ENCODE results near the gene PTGFR. TPM values are rescaled to one million over a fixed set of nuclear protein-coding genes. Genes with fewer than 3 reads are reported as not detected.
A peak's percentile ranks its signal among the peaks of the same experiment; 100 is the strongest.

PTGFR gene
- total and polyA plus RNA-seq, 2 of the 13 experiments (the other 11 are each of a cell fraction or from before 2014, with no cell fraction given) = not detected

DNA sequence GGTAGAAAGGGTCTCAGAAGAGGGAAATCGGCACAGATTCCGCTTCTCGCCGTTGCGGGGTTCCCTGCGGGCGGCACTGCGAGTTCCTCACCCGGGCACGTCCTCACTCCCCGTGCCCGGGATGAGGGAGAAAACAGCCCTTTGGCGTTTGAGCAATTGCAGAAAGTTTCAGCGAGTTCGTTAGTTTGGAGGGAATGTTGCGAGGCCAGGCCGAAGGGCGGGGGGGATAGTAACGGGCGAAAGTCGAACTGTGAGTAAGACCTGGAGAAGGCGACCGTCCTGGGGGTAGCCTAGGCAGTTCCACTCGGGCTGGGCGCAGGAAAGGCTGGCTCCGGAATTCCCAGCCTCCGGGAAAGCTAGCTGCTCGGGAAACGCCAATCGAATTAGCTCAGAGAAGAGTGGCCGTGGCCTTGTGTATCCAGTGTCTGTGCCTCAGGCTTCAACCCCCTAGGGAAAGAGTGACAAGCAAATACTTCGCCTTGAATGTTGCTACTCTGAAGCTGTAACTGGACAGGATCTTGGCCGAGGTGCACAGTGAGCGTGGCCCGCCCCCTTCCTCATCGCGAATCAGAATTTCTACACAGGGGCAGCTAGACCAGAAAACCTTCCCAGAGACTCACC is 787 bp downstream of the PTGFR start:
- ATAC-seq (peak; percentile 84), FAIRE-seq (no peak), DNase-seq (ENCODE audit: low spot score) (no peak)
- Histone ChIP-seq H3K4me3 (replicated peaks in 1 of 3; ENCODE audit: insufficient read depth in 1 of 3, low read depth in 2 of 3, low read length in 3 of 3) (no peak overlapping the region; a peak in 1 of 6 replicates), H3K9me3 (ENCODE audit: low read length) (no peaks in the 10 kb centered on the region), H4K20me1 (ENCODE audit: insufficient read depth, low read length) (no peaks in the 10 kb centered on the region), H2AFZ (ENCODE audit: low read length) (no peak overlapping the region), H3K27me3 (ENCODE audit: control insufficient read depth in 1 of 2, insufficient read depth in 2 of 2, low read length in 2 of 2) (peaks cover 0 to 9% of the 10 kb centered on the region in 2 experiments; a peak in 2 of 5 replicates), H3K4me2 (ENCODE audit: low read depth, low read length) (peak overlapping the region; percentile 20), H3K4me1 (ENCODE audit: insufficient read depth, low read length) (no peaks in the 10 kb centered on the region), H3K27ac (ENCODE audit: extremely low read length, insufficient read depth, low read length) (no peak overlapping the region), H3K36me3 (replicated peaks in 1 of 2; ENCODE audit: control insufficient read depth in 1 of 2, insufficient read depth in 2 of 2, low read length in 2 of 2) (no peaks in the 10 kb centered on the region), H3K79me2 (ENCODE audit: insufficient read depth, low read length) (no peaks in the 10 kb centered on the region), H3K9ac (ENCODE audit: insufficient read depth, low read depth, low read length) (no peak overlapping the region)
- TF ChIP-seq ZNF329 (CRISPR knock-in tag; IDR thresholded peaks at IDR 0.05; ENCODE audit: low read depth) (0 out of 2 replicates have a peak, but pooled peaks have one; percentile 46), ZNF264 (CRISPR knock-in tag; IDR thresholded peaks at IDR 0.05) (no peak)
- ChIA-PET POLR2A (no interaction called here), CTCF (ENCODE audit: low intra/inter-chr PET ratio, low total read pairs) (no interaction called here)
- no TSS peak for BruUV-seq (replicated peaks)
- 7% methylated on average over 23 of the region's 37 CpGs for WGBS (ENCODE audit: low lambda C conversion rate)
- intact Hi-C loops (cut with micrococcal nuclease; ENCODE audit: unreplicated experiment) (no loop called here), in situ Hi-C loops (cut with HindIII; ENCODE audit: extremely low pct_ligation_motif_present, low pct_unique_long_range_greater_than_20kb) (no loop called here)

DNA sequence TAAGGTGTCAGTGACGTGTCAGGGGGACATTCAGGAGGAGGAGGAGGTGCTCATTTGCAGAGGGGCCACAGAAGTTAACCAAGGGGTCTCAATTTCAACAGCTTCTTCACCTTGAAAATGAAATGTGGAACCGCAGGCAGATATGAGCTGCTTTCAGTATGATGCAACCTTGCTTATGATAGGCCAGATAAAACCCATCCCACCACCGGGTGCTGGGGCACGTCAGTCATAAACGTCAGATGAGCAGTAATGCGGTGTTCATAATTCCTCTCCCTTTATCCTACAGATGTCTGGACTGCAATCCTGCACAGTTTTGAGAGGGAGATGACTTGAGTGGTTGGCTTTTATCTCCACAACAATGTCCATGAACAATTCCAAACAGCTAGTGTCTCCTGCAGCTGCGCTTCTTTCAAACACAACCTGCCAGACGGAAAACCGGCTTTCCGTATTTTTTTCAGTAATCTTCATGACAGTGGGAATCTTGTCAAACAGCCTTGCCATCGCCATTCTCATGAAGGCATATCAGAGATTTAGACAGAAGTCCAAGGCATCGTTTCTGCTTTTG is 1.7 kb downstream of the PTGFR start:
- intact Hi-C loops (cut with micrococcal nuclease; ENCODE audit: unreplicated experiment) = no loop called here
- in situ Hi-C loops (cut with HindIII; ENCODE audit: extremely low pct_ligation_motif_present, low pct_unique_long_range_greater_than_20kb) = no loop called here
- no peak overlapping the region for H2AFZ ChIP-seq (ENCODE audit: low read length)
- H3K36me3 ChIP-seq (replicated peaks in 1 of 2; ENCODE audit: control insufficient read depth in 1 of 2, insufficient read depth in 2 of 2, low read length in 2 of 2) = no peaks in the 10 kb centered on the region
- FAIRE-seq = no peak
- no peaks in the 10 kb centered on the region for H4K20me1 ChIP-seq (ENCODE audit: insufficient read depth, low read length)
- H3K27ac ChIP-seq (ENCODE audit: extremely low read length, insufficient read depth, low read length) = no peak overlapping the region
- no peaks in the 10 kb centered on the region for H3K9me3 ChIP-seq (ENCODE audit: low read length)
- ATAC-seq = no peak
- H3K4me1 ChIP-seq (ENCODE audit: insufficient read depth, low read length) = no peaks in the 10 kb centered on the region
- TF ChIP-seq, protein P1, sequence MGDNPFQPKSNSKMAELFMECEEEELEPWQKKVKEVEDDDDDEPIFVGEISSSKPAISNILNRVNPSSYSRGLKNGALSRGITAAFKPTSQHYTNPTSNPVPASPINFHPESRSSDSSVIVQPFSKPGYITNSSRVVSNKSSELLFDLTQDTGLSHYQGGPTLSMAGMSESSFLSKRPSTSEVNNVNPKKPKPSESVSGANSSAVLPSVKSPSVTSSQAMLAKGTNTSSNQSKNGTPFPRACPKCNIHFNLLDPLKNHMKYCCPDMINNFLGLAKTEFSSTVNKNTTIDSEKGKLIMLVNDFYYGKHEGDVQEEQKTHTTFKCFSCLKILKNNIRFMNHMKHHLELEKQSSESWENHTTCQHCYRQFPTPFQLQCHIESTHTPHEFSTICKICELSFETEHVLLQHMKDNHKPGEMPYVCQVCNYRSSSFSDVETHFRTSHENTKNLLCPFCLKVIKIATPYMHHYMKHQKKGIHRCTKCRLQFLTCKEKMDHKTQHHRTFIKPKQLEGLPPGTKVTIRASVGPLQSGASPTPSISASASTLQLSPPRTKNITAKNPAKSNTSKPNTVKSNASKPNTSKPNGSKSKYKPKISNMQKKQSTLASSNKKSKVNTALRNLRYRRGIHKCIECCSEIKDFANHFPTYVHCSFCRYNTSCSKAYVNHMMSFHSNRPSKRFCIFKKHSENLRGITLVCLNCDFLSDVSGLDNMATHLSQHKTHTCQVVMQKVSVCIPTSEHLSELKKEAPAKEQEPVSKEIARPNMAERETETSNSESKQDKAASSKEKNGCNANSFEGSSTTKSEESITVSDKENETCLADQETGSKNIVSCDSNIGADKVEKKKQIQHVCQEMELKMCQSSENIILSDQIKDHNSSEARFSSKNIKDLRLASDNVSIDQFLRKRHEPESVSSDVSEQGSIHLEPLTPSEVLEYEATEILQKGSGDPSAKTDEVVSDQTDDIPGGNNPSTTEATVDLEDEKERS (CRISPR knock-in tag; IDR thresholded peaks at IDR 0.05) = no peak
- TF ChIP-seq KAT8 (CRISPR knock-in tag; IDR thresholded peaks at IDR 0.05) (no peak), MBD4 (IDR thresholded peaks at IDR 0.05; ENCODE audit: borderline replicate concordance, low read length) (no peak), ZBTB38 (CRISPR knock-in tag; IDR thresholded peaks at IDR 0.05) (no peak), CEBPB (IDR thresholded peaks at IDR 0.05; ENCODE audit: borderline replicate concordance, low read depth, low read length) (0 out of 2 replicates have a peak, but pooled peaks have one; percentile 16)
- TF ChIP-seq, protein P2, sequence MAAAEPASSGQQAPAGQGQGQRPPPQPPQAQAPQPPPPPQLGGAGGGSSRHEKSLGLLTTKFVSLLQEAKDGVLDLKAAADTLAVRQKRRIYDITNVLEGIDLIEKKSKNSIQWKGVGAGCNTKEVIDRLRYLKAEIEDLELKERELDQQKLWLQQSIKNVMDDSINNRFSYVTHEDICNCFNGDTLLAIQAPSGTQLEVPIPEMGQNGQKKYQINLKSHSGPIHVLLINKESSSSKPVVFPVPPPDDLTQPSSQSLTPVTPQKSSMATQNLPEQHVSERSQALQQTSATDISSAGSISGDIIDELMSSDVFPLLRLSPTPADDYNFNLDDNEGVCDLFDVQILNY (CRISPR knock-in tag; conservative IDR thresholded peaks at IDR 0.05) = no peak
- peaks cover 0 to 9% of the 10 kb centered on the region in 2 experiments; a peak in 2 of 5 replicates for H3K27me3 ChIP-seq (ENCODE audit: control insufficient read depth in 1 of 2, insufficient read depth in 2 of 2, low read length in 2 of 2)
- no TSS peak for BruUV-seq (replicated peaks)
- no peak overlapping the region for H3K4me3 ChIP-seq (replicated peaks in 1 of 3; ENCODE audit: insufficient read depth in 1 of 3, low read depth in 2 of 3, low read length in 3 of 3)
- ChIA-PET POLR2A (no interaction called here), CTCF (ENCODE audit: low intra/inter-chr PET ratio, low total read pairs) (no interaction called here)
- WGBS (ENCODE audit: low lambda C conversion rate) = 20% methylated on average over 11 of the region's 12 CpGs
- H3K9ac ChIP-seq (ENCODE audit: insufficient read depth, low read depth, low read length) = no peak overlapping the region
- DNase-seq (ENCODE audit: low spot score) = no peak
- H3K4me2 ChIP-seq (ENCODE audit: low read depth, low read length) = no peak overlapping the region
- H3K79me2 ChIP-seq (ENCODE audit: insufficient read depth, low read length) = no peaks in the 10 kb centered on the region

Measured in HepG2 (cell line).